ENCODE measurements around the gene MYPN.
"Not testable (repeated sequence)": the region's sequence is repeated elsewhere in the genome, so short reads cannot be mapped to it uniquely, and the experiment has no call there.

Gene MYPN

GRCh38 chr10:68237173-68237572 is 127.9 kb downstream of the MYPN start:
- no peak for DNase-seq

GRCh38 chr10:68238371-68238770 is 129.1 kb downstream of the MYPN start:
- no peak for DNase-seq

- no peak for DNase-seq
Measured at GRCh38 chr10:68239069-68239468, 129.8 kb downstream of the MYPN start.

- DNase-seq, result no peak
Measured at GRCh38 chr10:68239596-68240150, 130.4 kb downstream of the MYPN start.

- no peak for DNase-seq
Measured at GRCh38 chr10:68242051-68242450, 132.8 kb downstream of the MYPN start.

- not testable (repeated sequence) for DNase-seq
Measured at GRCh38 chr10:68246397-68246796, 137.1 kb downstream of the MYPN start.

- no peak for DNase-seq
Measured at GRCh38 chr10:68247931-68248330, 138.6 kb downstream of the MYPN start.

- DNase-seq, result no peak
Measured at GRCh38 chr10:68249297-68249696, 140.0 kb downstream of the MYPN start.

GRCh38 chr10:68251151-68251550 is 141.9 kb downstream of the MYPN start:
- DNase-seq, result no peak

- no peak for DNase-seq
Measured at GRCh38 chr10:68251625-68252495, 142.6 kb downstream of the MYPN start.

- no peak for DNase-seq
Measured at GRCh38 chr10:68253346-68253745, 144.1 kb downstream of the MYPN start.

- DNase-seq, result no peak
Measured at GRCh38 chr10:68261132-68261856, 152.0 kb downstream of the MYPN start.
